AG04449 (cell line): Measurements from ENCODE around the gene CHRNB1.

Source experiments
- CTCF ChIA-PET: fragments of 350-600 bp; formaldehyde crosslinking; extraction: SDS; loops from one replicate; lab custom pipeline; 2021; ENCODE audit warnings: antibody characterized with exemption; lab: Yijun Ruan, JAX
- POLR2A ChIA-PET: fragments of 400-600, 350-600 bp; formaldehyde crosslinking; extraction: SDS; loops from one replicate; lab custom pipeline; 2020; ENCODE audit warnings: antibody characterized with exemption, inconsistent platforms; lab: Yijun Ruan, JAX
- DNase-seq: peaks from one replicate; pipeline ENCODE4 v3.0.0-alpha.2; 2010; ENCODE audit warnings: low read depth, low spot score
- H3K4me3 ChIP-seq: 2 replicates; pipeline ENCODE4 v1.5.1; 2011; ENCODE audit warnings: low read depth, mild to moderate bottlenecking, control low read depth, low read length
- TF ChIP-seq, protein P1 (sequence below): IDR thresholded peaks from one replicate; pipeline ENCODE4 v1.5.1; 2011; ENCODE audit warnings: mild to moderate bottlenecking, moderate library complexity, low read length, control low read depth, inconsistent platforms; ENCODE audit not compliant: insufficient read depth; ENCODE audit errors: missing control alignments

CHRNB1 gene

DNA sequence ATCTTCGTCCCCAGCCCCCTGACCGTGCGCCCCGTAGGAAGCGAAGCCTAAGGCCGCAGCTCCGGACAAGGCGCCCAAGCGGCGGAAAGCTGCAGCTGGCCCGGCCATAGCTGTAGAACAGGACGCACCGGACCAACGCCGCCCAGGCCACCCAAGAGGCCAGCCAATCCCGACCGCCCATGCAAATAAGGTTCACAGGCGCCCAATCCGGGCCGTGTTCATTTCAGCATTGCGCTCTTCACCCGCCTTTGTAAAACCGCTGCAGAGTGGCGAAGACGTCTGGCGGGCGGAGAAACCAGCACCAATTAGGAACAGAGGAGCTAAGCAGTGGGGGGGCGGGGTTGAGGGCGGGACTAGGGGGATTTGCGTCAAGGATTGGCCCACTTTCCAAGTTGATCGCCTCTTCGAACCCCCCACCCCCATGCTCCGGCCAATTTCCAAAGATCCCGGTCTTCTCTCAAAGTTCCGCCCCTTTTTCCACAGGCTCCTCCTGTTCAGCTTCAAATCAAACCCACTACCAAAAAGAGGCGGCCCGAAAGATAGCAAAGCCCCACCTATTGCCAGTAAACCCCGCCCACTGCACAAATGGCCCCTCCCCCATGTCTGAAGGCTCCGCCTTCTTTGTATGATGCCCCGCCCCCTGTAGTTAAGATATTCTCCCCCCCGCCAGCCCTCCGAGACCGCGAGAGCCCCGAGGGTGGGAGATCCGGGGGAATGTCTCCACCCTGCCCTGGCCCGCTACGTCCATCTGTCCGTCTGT is 40.7 kb upstream of the CHRNB1 start, which contains the start of gene TMEM256:
TSS of gene TMEM256 (minus strand) at position 121 of the 760 bp plus-strand sequence. CDS start at position 108, 13 bp downstream.
- ChIA-PET POLR2A (interaction anchor here (0.6 to 1.4 kb wide), 21 partner anchors 9 to 169 kb away, joined by 3 to 11 read pairs (median 4); partner anchors contain the start of genes PLSCR3, POLR2A, TMEM102 and ZBTB4), CTCF (interaction anchor here (0.6 to 1.4 kb wide), 4 partner anchors 15 to 157 kb away, joined by 3 to 8 read pairs (median 4); no protein-coding TSS in a partner anchor)
- TF ChIP-seq, protein P1, sequence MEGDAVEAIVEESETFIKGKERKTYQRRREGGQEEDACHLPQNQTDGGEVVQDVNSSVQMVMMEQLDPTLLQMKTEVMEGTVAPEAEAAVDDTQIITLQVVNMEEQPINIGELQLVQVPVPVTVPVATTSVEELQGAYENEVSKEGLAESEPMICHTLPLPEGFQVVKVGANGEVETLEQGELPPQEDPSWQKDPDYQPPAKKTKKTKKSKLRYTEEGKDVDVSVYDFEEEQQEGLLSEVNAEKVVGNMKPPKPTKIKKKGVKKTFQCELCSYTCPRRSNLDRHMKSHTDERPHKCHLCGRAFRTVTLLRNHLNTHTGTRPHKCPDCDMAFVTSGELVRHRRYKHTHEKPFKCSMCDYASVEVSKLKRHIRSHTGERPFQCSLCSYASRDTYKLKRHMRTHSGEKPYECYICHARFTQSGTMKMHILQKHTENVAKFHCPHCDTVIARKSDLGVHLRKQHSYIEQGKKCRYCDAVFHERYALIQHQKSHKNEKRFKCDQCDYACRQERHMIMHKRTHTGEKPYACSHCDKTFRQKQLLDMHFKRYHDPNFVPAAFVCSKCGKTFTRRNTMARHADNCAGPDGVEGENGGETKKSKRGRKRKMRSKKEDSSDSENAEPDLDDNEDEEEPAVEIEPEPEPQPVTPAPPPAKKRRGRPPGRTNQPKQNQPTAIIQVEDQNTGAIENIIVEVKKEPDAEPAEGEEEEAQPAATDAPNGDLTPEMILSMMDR: no peak
- DNase-seq: peak; percentile 96
- H3K4me3 ChIP-seq: peak within 1 kb of the TSS; percentile 83

DNA sequence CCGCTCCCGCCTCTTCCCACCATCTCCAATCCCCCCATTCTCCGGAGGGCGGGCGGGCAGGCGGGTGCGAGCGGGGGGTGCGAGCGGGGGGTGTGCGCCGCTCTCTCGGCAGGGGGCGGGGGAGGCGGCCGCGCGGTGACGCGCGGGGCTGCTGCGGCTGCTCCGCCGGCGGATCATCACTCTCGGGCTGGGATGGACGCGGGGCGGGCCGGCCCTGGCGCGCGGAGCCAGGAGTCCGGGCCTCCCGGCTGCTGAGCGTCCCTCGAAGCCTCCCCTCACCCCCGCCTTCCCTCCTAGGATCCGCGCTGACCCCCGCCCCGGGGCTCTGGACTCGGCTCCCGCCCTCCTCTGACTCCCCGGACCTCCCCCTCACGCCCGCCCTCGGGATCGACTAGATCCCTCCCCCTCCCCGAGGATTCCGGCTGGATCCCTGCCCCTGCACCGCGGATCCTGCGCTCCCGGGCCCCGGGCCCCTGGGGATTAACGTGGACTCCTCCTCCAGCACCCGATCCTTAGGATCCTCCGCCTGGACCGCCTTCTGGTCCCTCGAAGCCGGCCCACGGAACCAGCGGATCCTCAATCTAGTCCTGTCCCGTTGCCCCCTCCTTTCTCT is 40.0 kb upstream of the CHRNB1 start:
- POLR2A ChIA-PET: interaction anchor here (0.6 to 1.4 kb wide), 16 partner anchors 8 to 169 kb away, joined by 3 to 11 read pairs (median 4); partner anchors contain the start of genes PLSCR3, POLR2A and ZBTB4
- no peak for DNase-seq
- peak overlapping the region; percentile 83 for H3K4me3 ChIP-seq
- TF ChIP-seq, protein P1: no peak
- CTCF ChIA-PET: interaction anchor here (1.4 kb wide), 1 partner anchor 156 kb away, joined by 5 read pairs; no protein-coding TSS in a partner anchor

- ChIA-PET POLR2A (interaction anchor here (0.7 to 1.3 kb wide), 3 partner anchors 18 to 57 kb away, joined by 3 to 6 read pairs (median 3); partner anchors contain the start of gene SPEM2), CTCF (interaction anchor here (0.7 to 2.0 kb wide), 2 partner anchors 31 to 155 kb away, joined by 3 to 12 read pairs; partner anchors contain the start of gene TMEM102)
- TF ChIP-seq, protein P1: no peak
- H3K4me3 ChIP-seq: peak overlapping the region; percentile 83
- DNase-seq: no peak
Observed at GRCh38 chr17:7405350-7406234, 39.3 kb upstream of the CHRNB1 start.

DNA sequence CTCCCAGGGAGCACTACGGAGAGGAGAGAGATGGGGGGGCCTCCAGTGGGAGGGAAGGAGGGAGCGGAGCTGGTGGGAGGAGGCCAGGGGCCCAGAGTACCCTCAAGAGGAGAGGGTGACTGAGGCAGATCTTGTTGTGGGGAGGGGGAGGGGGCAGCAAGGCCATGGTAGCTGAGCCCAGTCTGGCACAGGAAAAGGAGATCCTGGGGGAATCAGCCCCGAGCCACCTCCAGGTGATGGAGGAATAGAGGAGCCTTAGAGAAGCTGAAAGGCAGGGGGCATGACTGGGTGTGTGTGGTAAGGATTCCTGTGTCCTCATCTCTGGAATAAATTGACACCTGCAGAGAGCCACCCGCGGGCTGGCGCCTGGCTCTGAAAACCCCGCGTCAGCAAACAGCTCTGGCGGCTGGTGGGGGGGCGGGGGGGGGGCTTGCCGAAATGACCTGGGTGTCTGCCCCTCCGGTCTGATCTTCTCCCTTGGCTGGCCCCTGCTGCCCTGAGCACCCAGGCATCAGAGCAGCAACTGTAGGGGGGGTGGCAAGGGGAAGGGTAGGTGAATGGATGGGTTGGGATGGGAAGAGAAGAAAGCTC is 38.5 kb upstream of the CHRNB1 start:
- DNase-seq: no peak
- peak overlapping the region; percentile 83 for H3K4me3 ChIP-seq
- ChIA-PET CTCF (interaction anchor here (0.7 to 2.0 kb wide), 3 partner anchors 17 to 154 kb away, joined by 3 to 12 read pairs (median 3); partner anchors contain the start of gene TMEM102), POLR2A (interaction anchor here (0.7 to 1.3 kb wide), 3 partner anchors 17 to 58 kb away, joined by 3 to 6 read pairs (median 3); partner anchors contain the start of gene SPEM2)
- TF ChIP-seq, protein P1: no peak

DNA sequence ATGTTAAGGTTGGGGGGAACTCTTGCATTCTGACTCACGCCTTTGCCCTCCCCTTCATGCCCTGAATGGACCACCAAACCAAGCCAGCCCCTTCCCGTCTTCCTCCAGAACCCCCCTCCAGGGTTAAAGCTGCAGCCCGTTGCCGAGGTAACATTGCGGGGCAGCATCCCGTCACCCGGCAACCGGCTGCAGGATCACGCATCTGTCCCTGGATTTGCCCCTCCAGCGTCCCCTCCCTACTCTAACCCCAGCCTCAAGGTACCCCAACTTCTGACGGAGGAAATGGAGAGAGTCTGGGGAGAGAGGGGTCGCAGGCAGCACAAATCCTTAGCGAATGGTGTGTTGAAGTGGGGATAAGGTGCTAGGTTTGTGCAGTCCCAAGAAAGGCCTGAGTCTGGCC is 37.8 kb upstream of the CHRNB1 start:
- ChIA-PET POLR2A (interaction anchor here (0.6 to 1.3 kb wide), 2 partner anchors 17 to 48 kb away, joined by 3 read pairs; no protein-coding TSS in a partner anchor), CTCF (interaction anchor here (1.0 to 2.0 kb wide), 3 partner anchors 29 to 281 kb away, joined by 3 to 12 read pairs (median 3); partner anchors contain the start of genes TMEM102 and WRAP53)
- TF ChIP-seq, protein P1: no peak
- DNase-seq: no peak
- peak overlapping the region; percentile 36; the same call in 1 of the 2 replicates for H3K4me3 ChIP-seq
